Fibroblast of lung (primary cell): ENCODE data around the gene DLG2. TPM values are rescaled to one million over a fixed set of nuclear protein-coding genes. Genes with fewer than 3 reads are reported as not detected.

ENCODE experiments used
- DNase-seq, 2 donors: peaks; one replicate each; pipeline versions ENCODE4 v3.0.0 to v3.0.0-alpha.2; 2010; ENCODE audit warnings: low read depth in 2 of 2
- H2AFZ ChIP-seq: 2 replicates; pipeline ENCODE4 v1.5.1; 2012; ENCODE audit warnings: low read length, control low read depth, inconsistent platforms
- H3K27ac ChIP-seq: 2 replicates; pipeline ENCODE4 v1.5.1; 2011; ENCODE audit warnings: low read length, control low read depth; ENCODE audit not compliant: insufficient read depth
- H3K27me3 ChIP-seq: 2 replicates; pipeline ENCODE4 v1.5.1; 2011; ENCODE audit warnings: mild to moderate bottlenecking, low read length; ENCODE audit not compliant: control insufficient read depth, insufficient read depth
- H3K36me3 ChIP-seq: 2 replicates; pipeline ENCODE4 v1.5.1; 2011; ENCODE audit warnings: low read length; ENCODE audit not compliant: control insufficient read depth, insufficient read depth
- H3K4me1 ChIP-seq: 2 replicates; pipeline ENCODE4 v1.5.1; 2011; ENCODE audit warnings: low read length; ENCODE audit not compliant: control insufficient read depth, insufficient read depth; ENCODE audit errors: extremely low read depth
- H3K4me2 ChIP-seq: 2 replicates; pipeline ENCODE4 v1.5.1; 2011; ENCODE audit warnings: low read length, control low read depth; ENCODE audit not compliant: insufficient read depth; ENCODE audit errors: extremely low read depth
- H3K4me3 ChIP-seq, 4 experiments: fragments of 200-600 bp in 1 of 4; sonication (generic) in 1 of 4; replicated peaks in 1 of 4; 2 replicates each; pipeline ENCODE4 v1.5.1; 2011 to 2016; ENCODE audit warnings: low read length in 4 of 4, low read depth in 3 of 4, mild to moderate bottlenecking in 3 of 4, control low read depth in 2 of 4, inconsistent platforms in 1 of 4, mixed read lengths in 1 of 4; ENCODE audit not compliant: insufficient read depth in 1 of 4; ENCODE audit errors: control extremely low read depth in 1 of 4
- H3K79me2 ChIP-seq: 2 replicates; pipeline ENCODE4 v1.5.1; 2012; ENCODE audit warnings: mild to moderate bottlenecking, low read length, inconsistent platforms; ENCODE audit not compliant: control insufficient read depth, insufficient read depth
- H3K9ac ChIP-seq: 2 replicates; pipeline ENCODE4 v1.5.1; 2011; ENCODE audit warnings: mild to moderate bottlenecking, low read length, control low read depth; ENCODE audit not compliant: insufficient read depth
- H3K9me3 ChIP-seq: 2 replicates; pipeline ENCODE4 v1.5.1; 2012; ENCODE audit warnings: low read depth, low read length; ENCODE audit not compliant: control insufficient read depth, insufficient read depth
- H4K20me1 ChIP-seq: 2 replicates; pipeline ENCODE4 v1.5.1; 2011; ENCODE audit warnings: low read length; ENCODE audit not compliant: control insufficient read depth, insufficient read depth; ENCODE audit errors: extremely low read depth
- CTCF ChIP-seq, 2 donors: IDR thresholded peaks in 1 of 2; conservative IDR thresholded peaks in 1 of 2; 1 replicate in 1 of 2; 2 replicates in 1 of 2; pipeline ENCODE4 v1.5.1; 2011 to 2012; ENCODE audit warnings: low read length in 2 of 2, control low read depth in 1 of 2, inconsistent platforms in 1 of 2, low read depth in 1 of 2, mild to moderate bottlenecking in 1 of 2
- EZH2 ChIP-seq: IDR thresholded peaks from 2 replicates; pipeline ENCODE4 v1.5.1; 2012; ENCODE audit warnings: low read length, control low read depth, mild to moderate bottlenecking; ENCODE audit errors: missing control alignments
- polyA plus RNA-seq, 2 donors: library from polyadenylated mRNA; depleted of rRNA in 1 of 2; stranded (reverse) in 1 of 2; unstranded in 1 of 2; fragments of >200 nt; gene quantifications; 2 replicates each; pipeline ENCODE4 v1.2.1, GENCODE V29; 2011 to 2012; ENCODE audit warnings: missing spikeins in 1 of 2
- total RNA-seq: library from RNA; depleted of rRNA; stranded (reverse); fragments of >200 nt; gene quantifications from 2 replicates; pipeline ENCODE4 v1.2.1, GENCODE V29; 2014

The DLG2 gene
- total and polyA plus RNA-seq, 2 donors (not counting 1 experiment from before 2014, with no cell fraction given), result 0.77 to 2.3 TPM

GRCh38 chr11:83678831-83679584, 1948.1 kb downstream of the DLG2 start:
- H3K4me2 ChIP-seq, result no peak overlapping the region
- DNase-seq, result no peak
- H3K27me3 ChIP-seq, result no peaks in the 10 kb centered on the region
- no peaks in the 10 kb centered on the region for H3K79me2 ChIP-seq
- H3K4me3 ChIP-seq, result no peak overlapping the region
- no peak overlapping the region for H3K27ac ChIP-seq
- H3K9ac ChIP-seq, result no peak overlapping the region
- no peaks in the 10 kb centered on the region for H3K36me3 ChIP-seq
- H3K9me3 ChIP-seq, result no peaks in the 10 kb centered on the region
- no peak overlapping the region for H2AFZ ChIP-seq
- no peaks in the 10 kb centered on the region for H3K4me1 ChIP-seq
- TF ChIP-seq EZH2, result no peak
- no peak for TF ChIP-seq CTCF (conservative IDR thresholded peaks at IDR 0.05 in 1 of 2, IDR thresholded peaks at IDR 0.05 in 1 of 2; ENCODE audit: low read depth in 1 of 2, low read length in 2 of 2)
- no peaks in the 10 kb centered on the region for H4K20me1 ChIP-seq

- Histone ChIP-seq H3K27ac (no peak overlapping the region), H3K79me2 (no peaks in the 10 kb centered on the region), H2AFZ (no peak overlapping the region), H3K4me2 (no peak overlapping the region), H4K20me1 (no peaks in the 10 kb centered on the region), H3K27me3 (no peaks in the 10 kb centered on the region), H3K36me3 (no peaks in the 10 kb centered on the region), H3K9ac (no peak overlapping the region), H3K4me1 (no peaks in the 10 kb centered on the region), H3K4me3 (no peak overlapping the region), H3K9me3 (no peaks in the 10 kb centered on the region)
- no peak for DNase-seq
- TF ChIP-seq CTCF (conservative IDR thresholded peaks at IDR 0.05 in 1 of 2, IDR thresholded peaks at IDR 0.05 in 1 of 2; ENCODE audit: low read depth in 1 of 2, low read length in 2 of 2) (no peak), EZH2 (no peak)
Measured at GRCh38 chr11:83677730-83678129, 1949.4 kb downstream of the DLG2 start.

GRCh38 chr11:83676056-83676601, 1951.0 kb downstream of the DLG2 start:
- no peak overlapping the region for H3K4me2 ChIP-seq
- H3K27me3 ChIP-seq, result no peaks in the 10 kb centered on the region
- no peaks in the 10 kb centered on the region for H3K9me3 ChIP-seq
- no peak overlapping the region for H3K4me3 ChIP-seq
- no peak overlapping the region for H3K9ac ChIP-seq
- H3K27ac ChIP-seq, result no peak overlapping the region
- H3K79me2 ChIP-seq, result no peaks in the 10 kb centered on the region
- no peaks in the 10 kb centered on the region for H3K36me3 ChIP-seq
- H4K20me1 ChIP-seq, result no peaks in the 10 kb centered on the region
- TF ChIP-seq EZH2, result no peak
- TF ChIP-seq CTCF (conservative IDR thresholded peaks at IDR 0.05 in 1 of 2, IDR thresholded peaks at IDR 0.05 in 1 of 2; ENCODE audit: low read depth in 1 of 2, low read length in 2 of 2), result no peak
- H3K4me1 ChIP-seq, result no peaks in the 10 kb centered on the region
- H2AFZ ChIP-seq, result no peak overlapping the region
- DNase-seq, result no peak
